Caki2 (cell line): ENCODE measurements around the gene MAML3. TPM values are rescaled to one million over a fixed set of nuclear protein-coding genes. Genes with fewer than 3 reads are reported as not detected.

Experiments
- DNase-seq: peaks from one replicate; pipeline ENCODE4 v3.0.0-alpha.2; 2015; ENCODE audit warnings: low read depth
- in situ Hi-C: cut with HindIII; loops from 2 replicates; pipeline ENCODE4 v1.10.0; 2016; ENCODE audit warnings: low sequenced_read_pairs, low pct_unique_long_range_greater_than_20kb, mixed read lengths
- total RNA-seq: library from RNA; depleted of rRNA; stranded (reverse); fragments of >200 nt; shearing (Covaris generic); gene quantifications from 2 replicates; pipeline ENCODE4 v1.2.3, GENCODE V29; 2014; ENCODE audit warnings: low replicate concordance

MAML3 gene
- total RNA-seq, 1 experiment from 2014 or later, result 0.61 TPM

DNA sequence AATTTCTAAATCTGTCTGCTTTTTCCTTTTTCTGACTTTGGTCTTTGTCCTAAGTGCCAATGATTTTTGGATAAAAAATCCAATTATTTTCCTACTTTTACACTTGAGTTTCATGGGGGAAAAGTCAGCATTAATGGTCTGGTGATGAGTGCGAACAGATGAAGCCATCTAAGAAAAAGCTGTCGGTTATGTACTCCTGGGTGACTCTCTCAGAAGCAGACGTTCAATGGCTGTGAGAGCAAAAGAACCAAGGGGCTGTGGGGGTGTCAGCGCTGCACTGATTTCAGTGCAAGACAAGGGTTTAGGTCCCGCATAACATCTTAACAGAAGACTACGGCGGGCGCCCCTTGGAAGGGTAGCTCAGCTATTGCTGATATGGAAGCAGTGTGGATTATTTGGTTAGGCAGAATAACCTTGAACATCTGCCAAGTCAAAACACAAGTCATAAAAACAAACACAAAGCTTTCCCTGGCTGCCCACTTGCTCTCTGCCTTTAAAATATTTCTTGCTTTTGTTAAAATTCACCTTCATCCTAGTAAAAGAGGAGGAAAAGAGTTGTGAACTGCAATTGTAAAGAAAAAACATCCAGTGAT is 240.5 kb downstream of the MAML3 start:
- in situ Hi-C loops, result no loop called here
- no peak for DNase-seq

DNA sequence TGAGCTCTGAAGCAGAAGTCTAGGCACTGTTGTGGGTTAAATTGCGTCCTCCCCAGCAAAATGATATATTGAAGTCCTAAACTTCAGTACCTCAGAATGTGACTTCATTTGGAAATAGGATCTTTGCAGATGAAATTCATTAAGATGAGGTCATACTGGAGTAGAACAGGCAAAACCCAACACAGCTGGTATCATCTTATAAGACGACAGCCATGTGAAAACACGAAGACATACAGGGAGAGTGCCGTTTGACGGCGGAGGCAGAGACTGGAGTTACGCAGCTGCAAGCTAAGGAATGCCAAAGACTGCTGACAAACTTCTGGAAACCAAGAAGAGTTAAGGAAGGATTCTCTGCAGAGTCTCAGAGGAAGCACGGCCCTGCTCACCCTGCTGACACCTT is 241.5 kb downstream of the MAML3 start:
- no peak for DNase-seq
- in situ Hi-C loops, result no loop called here

DNA sequence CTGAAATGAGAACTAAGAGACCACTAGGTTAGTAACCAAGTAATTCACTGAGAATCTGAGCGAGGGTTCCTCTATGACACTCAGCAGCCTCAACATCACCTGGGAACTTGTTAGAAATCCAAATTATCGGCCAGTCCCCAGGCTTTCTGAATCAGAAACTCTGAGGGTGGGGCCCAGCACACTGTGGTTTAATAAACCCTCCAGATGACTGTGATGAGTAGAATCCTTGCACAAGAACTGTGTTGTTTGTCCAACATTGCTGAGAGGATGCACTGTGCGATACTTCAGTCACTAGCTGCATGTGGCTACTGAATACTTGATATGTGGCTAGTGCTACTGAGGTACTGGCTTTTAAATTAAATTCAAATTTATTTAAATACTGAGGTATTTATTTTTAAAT is 243.9 kb downstream of the MAML3 start:
- DNase-seq, result no peak
- in situ Hi-C loops, result no loop called here

DNA sequence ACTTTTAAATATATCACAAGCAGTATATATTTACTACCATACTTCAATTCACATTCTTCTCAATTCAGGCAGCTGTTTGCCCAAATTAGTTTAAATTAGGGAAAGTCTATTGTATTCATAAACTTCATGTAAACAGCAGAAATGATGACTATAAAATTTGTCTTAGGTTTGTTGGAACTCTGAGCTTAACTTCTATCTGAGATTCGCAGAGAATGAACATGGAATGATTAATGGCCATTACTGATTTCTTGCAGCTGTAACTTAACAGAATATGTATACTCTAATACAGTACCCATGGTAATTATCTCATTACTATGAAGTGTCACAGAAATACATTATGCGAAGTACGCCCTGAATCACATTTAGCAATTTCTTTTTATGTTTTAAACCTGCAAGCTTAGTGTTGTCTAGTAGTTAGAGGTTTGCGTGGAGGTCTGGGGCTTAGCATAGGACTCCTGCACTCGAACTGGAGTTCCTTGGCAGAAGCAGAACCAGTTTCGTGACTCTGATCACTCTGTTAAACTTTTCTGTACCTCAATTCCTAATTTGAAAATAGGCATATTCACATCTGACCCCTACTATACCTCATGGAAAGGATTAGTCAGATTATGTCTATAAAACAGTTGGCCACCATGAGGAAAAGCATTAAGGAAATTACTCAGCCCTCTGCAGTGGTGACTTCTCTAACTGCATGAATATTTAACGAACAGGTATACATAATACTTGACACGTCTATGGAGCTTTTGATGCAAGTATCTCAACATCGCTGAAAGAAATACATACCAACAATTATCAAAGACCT is 245.1 kb downstream of the MAML3 start:
- no peak for DNase-seq
- in situ Hi-C loops, result no loop called here

DNA sequence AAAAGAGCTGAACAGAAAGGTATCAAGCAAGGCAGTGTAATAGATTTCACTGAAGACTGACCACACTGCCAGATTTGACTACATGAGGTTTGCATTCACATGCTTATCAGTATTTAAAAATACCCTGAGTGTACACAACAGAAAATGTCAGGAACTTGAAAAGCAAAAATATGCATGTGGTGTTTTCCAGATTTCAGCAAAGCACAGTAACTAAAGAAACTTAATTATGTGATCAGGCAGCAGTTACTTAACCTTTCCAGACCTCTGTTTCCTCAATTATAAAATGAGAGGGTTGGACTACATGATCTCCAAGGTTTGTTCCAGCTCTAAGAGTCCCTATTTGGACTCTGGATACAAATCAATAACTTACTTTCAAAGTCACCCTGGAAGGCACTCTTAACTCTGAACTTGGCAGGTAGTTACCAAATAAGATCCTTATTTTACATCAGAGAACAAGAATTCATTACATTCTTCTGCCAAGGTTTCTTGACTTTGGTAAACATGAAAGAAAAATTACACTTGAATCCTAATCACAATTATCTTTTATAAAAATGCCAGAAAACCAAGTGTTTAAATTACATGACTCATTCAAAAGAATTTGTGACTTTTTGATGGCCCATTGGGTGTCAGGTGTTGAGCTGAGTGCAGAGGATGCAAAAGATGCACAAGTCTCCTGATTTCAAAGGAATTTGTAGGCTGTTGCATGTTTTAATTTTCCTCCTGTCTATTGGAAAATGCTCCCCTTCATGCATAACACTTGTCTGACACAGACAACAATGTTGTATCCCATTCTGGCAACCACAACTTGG is 246.8 kb downstream of the MAML3 start:
- in situ Hi-C loops, result no loop called here
- no peak for DNase-seq

DNA sequence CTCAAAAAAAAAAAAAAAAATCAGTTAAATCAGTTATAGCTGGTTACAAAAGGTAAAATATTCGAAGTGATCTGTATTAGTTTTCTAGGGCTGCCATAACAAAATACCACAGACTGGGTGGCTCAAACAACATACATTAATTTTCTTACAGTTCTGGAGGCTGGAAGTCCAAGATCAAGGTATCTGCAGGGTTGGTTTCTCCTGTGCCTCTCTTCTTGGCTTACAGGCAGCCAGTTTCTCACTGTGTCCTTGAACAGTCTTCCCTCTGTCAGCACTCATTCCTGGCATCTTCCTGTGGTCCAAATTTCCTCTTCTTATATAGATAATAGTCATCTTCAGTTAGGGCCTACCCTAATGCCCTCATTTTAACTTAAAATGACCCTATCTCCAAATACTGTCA is 248.5 kb downstream of the MAML3 start:
- in situ Hi-C loops, result no loop called here
- DNase-seq, result no peak

DNA sequence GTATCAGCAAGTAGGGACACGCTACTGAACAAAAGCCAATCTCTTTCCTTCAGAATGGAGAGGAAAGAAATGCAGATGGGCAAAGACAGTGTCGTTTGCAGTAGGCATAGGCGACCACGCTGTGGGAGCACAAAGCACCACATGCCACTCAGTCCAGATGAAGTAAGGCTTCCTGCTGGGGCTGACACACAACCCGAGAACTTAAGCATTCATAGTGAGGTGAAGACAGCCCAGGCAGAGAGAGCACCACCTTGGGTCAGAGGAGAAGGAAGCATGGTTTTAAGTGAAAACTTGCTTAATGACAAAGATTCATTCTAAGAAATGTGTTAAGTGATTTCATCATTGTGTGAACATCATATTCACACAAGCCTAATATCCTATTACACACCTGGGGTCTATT is 249.6 kb downstream of the MAML3 start:
- no peak for DNase-seq
- in situ Hi-C loops, result no loop called here

DNA sequence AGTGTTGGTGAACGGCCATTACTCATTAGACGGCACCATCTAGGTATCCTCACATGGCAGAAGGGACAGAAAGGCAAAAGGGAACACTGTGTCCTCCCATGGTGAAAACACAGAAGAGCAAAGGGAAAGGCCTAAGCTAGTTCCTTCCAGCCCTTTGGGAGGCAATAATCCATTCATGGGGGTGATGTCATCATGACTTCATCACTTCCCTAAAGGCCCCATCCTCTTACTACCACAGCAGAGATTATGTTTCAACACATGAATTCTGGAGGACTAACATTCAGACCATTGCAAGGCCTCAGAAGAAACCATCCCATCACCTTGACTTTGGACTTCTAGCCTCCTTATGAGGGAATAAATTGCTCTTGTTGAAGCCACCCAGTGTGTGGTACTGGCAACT is 250.1 kb downstream of the MAML3 start:
- DNase-seq, result no peak
- in situ Hi-C loops, result no loop called here

DNA sequence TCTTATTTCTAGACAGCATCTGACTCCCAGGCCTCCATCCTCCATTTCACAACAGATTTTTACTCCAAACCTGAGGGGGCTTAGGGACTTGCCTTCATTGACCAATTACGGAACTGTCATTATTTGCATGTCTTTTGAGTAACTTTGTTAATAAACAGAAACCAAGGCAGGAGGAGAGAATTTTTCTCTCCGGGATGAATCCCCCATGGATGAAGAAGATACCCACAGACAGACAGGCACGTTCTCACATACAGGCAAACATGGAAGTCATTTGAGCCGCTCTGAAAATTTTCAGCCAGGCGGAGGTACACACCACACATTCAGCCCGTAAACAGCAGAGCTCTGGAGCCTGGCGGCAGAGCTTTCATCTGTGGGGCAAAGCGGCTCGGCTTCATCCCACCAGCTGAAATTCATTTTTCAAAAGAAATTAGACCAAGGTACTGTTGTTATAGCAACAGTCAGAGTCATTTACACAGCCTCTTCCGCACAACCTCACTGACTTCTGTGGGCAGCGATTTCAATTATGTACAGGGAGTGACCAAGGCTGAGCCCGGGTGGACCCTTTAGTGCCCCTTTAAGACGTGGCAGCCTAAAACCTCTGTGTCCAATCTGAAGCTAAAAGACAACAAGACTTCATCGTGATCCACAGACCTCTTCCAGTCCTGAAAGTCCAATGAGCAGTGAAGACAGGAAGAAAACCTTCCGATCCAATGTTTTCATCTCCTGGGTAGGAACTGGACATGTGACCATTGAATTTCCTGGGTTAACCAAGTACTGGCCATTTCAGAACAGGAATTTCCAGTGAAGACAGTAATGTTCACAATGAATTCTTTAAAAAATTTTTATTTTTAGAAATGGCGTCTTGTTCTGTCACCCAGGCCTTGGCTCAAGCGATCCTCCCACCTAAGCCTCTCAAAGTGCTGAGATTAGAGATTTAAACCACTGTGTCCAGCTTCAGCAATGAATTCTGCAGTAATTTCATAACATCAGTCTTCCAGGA is 251.4 kb downstream of the MAML3 start:
- no peak for DNase-seq
- in situ Hi-C loops, result no loop called here

DNA sequence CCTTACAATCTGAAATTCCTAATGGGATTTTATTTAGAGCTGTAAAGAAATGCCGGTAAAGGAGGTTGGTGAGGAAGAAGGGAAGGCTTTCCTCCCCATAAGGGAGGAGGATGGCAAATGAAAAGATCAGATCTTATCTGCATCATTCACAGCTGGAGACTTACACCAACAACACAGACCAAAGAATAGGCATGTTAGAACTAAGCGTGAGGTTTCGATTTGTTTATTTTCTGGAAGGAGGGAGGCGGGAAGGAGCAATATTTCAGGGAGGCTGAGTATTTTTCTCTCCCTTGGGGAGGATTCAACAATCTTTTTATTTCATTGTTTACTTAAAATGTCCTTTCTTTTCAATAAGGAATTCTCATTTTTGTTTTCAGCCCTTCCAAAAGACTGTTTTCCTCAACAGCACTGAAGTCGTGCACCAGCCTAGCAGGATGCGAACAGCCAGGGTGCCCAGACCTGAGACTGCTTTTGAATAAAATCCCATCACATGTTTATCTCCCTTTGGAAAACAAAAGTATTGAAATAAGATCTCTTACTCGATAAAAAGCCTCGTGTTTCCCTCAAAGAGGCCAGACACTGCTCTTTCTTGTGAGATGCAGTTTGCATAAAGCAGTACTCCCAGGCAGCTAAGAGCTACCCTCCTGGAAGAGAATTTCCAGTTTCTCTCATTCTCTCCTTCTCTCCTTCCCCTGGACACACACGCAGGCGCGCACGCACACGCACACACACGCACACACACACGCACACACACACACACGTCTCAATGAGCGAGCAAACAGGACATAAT is 252.3 kb downstream of the MAML3 start:
- in situ Hi-C loops, result no loop called here
- DNase-seq, result no peak

DNA sequence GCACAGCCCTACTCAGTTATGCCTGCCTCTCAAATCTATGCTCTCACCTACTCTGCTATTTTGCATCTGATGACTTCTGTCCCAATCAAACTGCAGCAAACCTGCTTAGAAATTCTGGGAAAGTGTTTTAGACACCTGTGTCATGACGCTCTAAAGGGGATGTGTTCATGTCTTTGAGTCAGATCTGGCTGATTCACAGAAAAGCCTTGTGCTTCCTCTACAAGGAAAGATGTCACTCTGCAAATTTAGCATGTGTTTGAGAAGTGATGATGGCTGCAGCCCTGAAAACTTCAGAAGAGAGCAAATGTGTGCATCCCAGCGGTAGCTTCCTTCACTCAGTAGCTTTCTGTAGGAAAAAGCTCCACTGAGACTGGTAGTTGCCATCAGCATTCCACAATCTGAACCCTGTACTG is 253.0 kb downstream of the MAML3 start:
- no peak for DNase-seq
- in situ Hi-C loops, result no loop called here

DNA sequence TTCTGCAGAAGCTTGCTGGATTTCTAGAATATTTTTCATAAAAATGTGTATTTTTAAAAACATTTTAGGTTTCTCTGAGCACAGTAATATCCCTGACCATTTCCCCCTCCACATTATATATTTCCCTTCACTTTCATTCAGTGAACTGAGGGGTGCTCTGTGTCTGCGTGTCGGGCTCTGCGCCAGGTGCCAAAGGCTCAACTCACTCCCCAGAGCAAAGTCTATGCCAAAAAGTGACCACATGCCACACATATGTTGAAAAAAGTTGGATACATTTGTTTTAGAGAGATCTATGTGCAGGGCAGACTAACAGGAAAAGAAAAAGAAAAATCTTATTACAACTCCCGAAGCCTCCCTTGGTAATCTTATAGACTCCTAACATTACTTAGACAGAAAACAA is 254.6 kb downstream of the MAML3 start:
- no peak for DNase-seq
- in situ Hi-C loops, result no loop called here

DNA sequence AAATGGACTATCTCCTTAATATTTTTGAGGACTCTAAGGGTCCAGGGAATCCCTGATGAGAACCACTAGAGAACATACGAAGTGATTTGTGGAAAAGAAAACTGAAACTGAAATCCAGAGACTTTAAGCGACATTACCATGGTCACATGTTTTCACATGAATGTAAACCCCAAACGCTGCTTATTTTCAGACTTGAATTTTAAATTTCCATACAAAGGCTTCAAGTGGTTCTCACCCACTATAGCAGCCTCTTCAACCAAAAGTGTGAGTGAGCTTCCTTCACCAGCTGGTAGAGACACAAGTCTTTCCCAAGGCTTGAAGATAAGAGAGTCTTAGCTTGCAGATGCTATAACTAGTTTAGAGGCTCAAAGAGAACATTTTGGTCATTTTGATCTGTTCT is 255.7 kb downstream of the MAML3 start:
- in situ Hi-C loops, result no loop called here
- no peak for DNase-seq

DNA sequence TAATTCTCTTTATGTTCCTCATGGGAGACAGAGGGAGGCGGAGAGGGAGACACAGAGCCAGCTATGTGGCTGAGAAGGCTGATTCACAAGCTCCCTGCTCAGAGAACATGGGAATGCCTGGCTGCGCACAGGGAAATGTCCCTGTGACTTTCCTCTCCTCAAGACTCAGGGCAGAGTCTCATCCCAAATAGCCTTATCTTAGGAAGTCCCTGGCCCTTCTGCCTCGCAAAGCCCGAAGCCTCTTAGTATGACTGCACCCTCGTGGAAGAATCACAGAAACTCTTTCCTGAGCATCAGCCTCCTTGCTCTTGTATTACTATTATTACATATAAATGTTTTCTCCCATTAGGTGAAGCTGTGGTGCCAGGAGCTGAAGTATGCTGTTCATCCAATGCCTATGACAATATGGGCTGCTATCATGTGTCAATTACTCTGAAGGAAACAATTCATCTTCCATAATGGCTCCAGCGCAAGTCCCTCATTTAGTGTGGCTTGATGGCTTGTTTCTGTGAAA is 257.8 kb downstream of the MAML3 start:
- no peak for DNase-seq
- in situ Hi-C loops, result no loop called here

DNA sequence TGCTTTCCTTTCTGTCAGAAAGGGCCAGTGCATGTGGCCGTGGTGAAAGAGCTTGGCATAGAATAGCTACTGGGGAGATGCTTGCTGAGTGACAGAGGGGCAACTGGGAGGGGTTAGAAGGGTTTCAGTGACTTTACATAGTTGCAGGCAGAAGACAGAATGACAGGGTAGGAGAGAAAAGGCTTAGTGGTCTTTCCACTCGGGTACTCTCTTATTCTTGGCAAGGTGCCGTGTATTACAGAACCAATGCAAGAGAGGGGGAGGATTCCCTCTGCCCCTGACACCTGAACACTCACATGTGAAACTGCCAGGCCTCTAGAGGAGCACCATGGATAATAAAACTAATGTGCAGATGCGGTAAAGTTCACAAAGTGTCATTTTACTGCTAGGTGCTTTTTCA is 260.2 kb downstream of the MAML3 start:
- no peak for DNase-seq
- in situ Hi-C loops, result no loop called here

DNA sequence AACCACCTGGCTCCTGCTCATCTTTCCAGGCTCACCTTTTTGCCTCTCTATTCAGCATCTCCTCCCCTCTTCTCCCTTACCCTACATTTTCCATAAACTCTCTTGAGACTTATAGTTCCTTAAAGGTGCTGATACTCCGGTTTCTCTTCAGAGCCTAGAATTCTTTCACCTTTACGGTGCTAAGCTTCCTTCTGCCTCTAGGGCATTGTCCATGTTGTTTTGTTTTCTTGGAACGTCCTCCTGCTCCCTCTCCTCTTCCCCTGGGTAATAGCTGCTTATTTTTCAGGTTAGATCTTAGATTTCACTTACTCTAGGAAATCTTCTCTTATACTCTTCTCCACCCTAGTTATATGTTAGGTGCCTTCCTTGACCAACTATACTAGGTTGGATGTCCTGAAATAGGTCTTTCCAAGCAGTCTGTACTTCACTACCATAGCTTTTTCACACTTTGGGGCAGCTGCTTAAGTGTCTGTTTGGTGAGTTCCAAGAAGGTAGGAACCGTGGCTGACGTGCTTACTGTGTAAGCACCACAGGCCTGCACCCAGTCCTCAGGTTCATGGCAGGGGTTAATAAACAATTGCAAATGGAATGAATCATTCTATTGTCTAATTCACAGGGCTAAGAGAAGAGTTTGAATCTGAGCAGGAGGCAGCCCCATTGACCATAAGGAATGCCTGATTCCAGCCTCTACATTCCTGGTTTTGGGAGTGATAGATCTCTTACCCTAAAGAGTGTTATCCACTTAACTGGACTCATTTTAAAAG is 260.8 kb downstream of the MAML3 start:
- no peak for DNase-seq
- in situ Hi-C loops, result no loop called here

DNA sequence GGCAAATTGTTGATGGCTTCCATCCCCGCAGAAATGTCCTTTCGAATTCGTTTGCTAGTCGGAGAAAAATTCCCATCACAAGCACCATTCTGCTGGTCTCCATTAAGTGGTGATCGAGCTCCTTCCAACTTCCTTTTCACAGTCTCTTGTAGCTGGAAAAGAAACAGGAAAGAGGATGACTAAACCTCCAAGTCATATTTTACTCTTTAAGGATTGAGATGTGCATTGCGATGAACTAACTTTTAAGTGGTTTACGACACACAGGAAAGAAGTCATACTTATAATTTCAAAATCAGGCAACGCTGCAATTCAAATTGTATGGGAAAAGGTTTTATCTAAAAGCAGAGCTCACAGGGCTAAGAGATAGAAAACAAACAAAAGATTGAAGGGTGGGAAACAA is 263.2 kb downstream of the MAML3 start:
- DNase-seq, result no peak
- in situ Hi-C loops, result no loop called here
